ENCODE data around the gene ZNF654.
"Not testable (repeated sequence)": the region's sequence is repeated elsewhere in the genome, so short reads cannot be mapped to it uniquely, and the experiment has no call there.

Gene ZNF654

DNA sequence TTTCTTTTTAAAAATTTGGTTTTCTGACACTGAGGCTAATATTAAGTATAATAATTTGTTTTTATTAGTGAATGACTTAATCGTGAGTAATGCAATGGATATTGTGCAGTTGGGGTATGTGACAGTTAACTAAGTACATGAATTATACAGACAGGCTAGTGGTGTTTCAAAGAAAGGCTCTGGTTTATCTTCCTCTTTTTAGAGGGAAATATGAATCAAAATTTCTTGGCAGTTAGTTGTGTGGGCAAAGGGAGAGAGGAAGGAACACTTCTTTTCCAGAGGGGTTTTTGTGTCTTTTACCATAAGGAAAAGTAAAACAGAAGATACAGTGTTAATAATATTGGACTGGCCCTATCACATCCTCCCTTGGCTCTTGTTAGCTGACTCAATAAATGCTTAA lies 2.7 kb downstream of the ZNF654 start:
- no peak for DNase-seq

DNA sequence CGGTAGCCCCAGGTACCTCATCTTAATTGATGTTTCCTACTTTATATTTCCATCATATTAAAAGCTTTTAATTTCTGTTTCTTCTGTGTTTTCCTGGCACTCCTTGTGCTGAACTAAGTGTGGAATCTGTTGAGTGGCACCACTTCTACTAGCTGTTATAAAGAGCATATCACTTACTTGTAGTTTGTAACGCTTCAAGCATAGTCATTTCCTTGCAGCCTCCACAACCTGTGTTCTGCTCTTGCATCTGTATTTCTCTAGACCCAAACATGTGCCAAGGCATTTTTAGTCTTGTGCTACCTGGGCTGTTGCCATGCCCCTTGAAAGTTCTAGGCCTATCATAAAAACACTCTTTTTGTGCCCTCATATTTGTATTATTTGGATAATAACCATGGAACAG lies 16.0 kb downstream of the ZNF654 start:
- no peak for DNase-seq

DNA sequence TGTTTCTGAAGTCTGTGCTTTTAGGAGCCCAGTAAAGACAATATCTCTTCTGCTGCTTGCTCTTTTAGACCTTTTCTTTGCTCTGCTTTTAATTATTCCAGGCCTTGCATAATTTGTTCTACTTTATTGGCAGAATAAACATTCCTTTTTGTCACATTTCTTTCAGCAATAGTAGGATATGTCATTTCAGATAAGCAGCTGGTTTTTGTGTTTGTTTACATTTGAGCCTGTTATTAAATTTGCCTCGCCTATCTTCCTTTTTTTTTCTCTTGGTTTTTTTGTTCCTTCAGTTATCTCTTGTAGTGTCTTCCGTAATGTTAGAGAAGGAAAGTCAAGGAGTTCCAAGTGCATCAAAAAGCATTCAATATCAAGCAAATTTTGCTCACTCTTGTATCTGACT lies 16.4 kb downstream of the ZNF654 start:
- no peak for DNase-seq

DNA sequence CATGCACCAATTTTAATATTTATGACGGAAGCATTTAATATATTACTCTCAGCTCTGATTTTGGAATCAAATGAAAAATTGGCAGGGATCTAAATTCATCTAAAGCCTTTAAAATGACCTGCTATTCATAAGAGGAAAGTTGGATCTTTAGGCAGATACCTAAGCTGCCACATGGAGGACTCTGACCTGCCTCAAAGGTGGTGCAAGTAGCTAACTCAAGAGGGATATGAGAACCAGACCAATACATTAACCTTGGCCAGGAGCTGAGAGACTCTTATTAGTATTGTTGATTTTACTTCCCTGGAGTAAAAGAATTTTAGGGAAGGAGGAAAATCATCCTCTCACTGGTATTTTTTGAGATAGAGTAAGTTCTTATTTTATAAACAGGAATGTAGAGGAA lies 17.7 kb downstream of the ZNF654 start:
- DNase-seq, result no peak

DNA sequence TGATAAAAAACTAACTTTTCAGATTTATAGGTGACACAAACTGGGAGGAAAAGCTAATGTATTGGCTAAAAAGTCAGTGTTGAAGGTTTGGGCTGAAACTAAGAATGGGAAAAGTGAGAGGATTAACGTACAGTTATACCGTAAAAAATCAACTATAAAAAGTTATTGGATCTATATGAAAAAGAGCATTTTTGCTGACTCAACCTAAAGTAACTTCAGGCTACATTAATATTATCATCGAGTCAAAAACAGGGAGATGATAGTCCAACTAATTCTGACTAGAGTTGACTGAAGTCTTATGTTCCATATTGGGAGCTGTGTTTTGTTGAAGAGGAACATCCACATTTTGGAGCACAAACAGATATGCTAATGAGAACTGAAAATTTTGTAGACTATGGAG lies 19.9 kb downstream of the ZNF654 start:
- DNase-seq, result no peak

DNA sequence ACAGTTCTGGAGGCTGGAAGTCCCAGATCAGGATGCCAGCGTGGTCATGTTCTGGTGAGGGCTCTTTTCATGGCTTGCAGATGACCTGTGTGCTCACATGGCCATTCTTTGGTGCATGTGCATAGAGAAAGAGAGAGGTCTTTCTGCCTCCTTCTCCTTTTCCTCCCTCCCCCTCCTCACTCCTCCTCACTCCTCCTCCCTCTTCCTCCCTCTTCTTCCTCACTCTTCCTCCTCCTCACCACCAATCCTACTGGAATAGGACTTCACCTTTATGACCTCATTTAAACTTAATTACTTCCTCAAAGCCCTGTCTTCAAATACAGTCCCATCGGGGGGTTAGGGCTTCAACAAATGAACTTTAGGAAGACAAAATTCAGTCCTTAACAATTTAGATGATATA lies 23.8 kb downstream of the ZNF654 start:
- no peak for DNase-seq

DNA sequence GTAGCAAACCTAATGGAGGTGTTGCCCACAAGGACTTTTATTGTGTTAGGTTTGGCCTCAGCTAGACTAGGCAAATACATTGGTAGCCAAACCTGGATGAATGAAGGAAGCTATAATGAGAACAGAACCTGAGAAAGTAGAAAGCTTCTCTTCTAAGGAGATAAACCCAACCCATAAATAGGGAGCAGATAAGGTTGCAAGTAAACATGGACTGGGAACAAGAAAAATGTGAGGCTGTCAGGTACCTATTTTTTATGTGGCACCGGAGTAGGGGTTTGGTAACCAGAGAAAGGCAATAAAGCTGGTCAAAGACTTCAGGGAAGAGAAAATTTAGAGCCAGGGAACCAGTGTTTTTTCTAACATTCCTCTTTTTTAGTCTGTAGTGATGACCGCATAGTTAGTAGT lies 25.0 kb downstream of the ZNF654 start:
- no peak for DNase-seq

DNA sequence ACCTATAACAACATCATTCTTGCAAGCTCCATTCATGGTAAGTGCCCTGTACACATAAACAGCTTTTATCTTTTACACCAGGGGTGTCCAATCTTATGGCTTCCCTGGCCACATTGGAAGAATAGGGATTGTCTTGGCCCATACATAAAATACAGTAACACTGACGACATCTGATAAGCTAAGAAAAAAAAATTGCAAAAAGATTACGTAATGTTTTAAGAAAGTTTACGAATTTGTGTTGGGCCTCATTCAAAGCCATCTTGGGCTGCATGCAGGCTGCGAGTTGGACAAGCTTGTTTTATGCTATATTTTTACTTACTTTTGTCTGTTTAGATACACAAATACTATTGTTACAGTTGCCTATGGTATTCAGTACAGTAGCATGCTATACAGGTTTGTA lies 31.6 kb downstream of the ZNF654 start:
- no peak for DNase-seq

DNA sequence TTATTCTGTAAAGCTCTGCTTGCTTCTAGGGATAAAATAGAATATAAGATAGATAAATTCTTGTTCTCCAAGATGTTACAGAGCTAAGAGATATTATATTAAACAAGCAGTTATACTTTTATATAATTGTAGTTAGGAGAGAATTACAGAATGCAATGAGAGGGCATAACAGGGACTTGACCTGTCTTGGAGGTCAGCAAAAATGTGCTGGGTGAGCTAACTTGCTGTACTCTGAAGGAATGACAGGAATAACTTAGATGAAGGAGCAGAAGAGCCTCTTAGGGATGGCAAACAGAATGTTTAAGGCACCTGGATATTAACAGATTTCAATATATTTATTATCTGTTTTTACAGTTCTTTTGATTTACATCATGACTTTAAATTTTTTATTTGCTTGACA lies 33.2 kb downstream of the ZNF654 start:
- DNase-seq, result no peak

DNA sequence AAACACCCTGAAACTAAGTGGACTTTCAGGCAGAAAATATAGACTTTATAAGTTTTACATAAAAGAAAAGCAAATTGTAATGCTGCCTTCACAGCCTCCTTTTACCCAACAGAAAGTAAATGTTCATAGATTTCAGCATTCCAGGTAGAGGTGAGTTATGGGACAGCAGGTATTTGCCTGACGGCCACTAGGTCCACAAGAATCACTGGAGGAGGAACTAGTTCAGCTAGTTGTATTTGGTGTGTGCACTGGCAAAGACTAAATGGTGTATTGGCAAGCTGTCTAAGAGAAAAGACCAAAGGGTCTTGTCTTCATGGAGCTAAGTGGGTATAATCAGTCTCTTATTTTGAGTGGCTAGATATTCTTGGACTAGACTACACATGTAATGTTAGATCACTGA lies 34.2 kb downstream of the ZNF654 start:
- no peak for DNase-seq

DNA sequence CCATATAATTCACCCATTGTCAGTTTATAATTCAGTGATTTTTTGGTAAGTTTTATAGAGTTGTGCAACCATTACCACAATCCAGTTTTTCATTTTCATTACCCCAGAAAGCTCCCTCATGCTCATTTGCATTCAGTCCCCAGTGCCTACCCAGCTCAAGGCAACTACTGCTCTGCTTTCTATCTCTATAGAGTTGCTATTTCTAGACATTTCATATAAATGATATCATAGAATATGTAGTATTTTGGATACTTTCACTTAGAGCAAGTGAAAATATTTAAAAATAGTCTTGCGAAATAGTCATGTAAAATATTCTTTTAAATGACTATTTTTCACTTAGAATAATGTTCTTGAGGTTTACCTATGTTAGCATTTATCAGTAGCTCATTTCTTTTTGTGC lies 42.1 kb downstream of the ZNF654 start:
- DNase-seq, result no peak

DNA sequence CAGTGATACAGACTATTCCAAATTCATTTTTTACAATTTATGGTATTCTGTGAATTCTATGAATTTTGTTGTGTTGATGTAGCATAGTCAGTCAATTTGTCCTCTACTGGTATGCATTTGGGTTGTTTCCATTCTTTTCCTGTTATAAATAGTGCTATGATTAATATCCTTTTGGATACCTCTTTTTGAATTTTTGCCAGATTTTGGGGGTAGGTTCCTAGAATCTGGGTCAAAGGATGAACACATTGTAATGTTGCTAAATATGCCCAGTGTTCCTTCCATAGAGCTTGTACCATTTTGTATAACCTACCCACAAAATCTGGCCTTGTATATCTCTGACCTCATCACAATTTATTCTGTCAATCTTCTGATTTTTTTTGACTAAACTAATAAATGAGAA lies 46.3 kb downstream of the ZNF654 start:
- no peak for DNase-seq

DNA sequence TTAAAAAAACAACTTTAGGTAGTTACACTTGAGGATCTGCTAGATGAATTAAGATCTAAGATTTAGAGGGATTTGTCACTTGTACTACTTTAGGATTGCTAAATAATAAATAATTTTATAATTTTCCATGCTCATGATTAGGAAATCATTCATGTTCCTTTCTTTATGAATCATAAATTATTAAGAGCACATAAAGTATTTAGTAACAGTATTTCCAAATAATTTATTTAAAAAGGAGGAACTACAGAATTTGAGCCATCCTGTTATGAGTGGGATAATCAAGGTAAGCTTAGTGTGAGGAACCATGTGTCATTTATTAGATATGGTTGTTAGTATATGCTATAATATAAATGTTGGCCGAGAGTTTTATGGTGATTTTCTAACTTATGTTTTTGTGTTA lies 53.2 kb downstream of the ZNF654 start:
- DNase-seq, result no peak

DNA sequence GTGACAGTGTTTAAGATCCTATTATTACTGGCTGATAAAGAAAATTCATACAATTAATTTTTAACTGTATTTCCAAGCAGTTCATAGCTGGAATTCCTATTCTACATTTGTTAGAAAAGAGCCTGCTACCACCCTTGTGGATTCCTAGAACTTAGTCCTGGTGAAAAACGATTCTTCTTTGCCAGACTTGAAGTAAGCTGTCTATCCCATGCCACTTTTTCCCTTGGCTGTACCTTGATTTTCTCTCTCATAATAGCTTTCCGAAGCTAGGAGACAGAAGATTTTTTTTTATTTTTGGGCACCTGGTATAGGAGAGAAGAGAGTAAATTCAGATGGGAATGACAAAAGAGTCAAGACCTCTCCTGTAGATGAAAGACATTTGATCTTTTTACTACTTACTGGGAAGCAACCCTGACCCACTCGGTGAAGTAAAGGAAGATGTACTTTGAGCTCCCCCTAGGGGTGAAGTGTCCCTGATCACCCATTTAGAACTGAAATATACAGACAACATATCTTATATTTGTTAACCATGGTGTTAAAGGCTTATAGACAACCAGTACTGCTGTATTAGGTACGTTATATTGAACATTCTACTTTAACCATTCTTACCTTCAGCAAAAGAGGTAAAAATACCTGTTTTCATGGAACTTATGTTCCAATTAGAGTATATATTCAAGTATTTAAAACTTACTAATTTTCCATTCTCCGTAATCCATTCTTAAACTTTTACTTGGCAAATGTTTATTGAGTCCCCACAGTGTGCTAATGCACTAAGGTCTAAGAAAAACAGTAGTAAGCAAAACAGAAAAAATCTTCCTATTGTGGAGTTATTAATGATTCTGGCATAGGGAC lies 54.5 kb downstream of the ZNF654 start:
- DNase-seq, result peak; percentile 43

DNA sequence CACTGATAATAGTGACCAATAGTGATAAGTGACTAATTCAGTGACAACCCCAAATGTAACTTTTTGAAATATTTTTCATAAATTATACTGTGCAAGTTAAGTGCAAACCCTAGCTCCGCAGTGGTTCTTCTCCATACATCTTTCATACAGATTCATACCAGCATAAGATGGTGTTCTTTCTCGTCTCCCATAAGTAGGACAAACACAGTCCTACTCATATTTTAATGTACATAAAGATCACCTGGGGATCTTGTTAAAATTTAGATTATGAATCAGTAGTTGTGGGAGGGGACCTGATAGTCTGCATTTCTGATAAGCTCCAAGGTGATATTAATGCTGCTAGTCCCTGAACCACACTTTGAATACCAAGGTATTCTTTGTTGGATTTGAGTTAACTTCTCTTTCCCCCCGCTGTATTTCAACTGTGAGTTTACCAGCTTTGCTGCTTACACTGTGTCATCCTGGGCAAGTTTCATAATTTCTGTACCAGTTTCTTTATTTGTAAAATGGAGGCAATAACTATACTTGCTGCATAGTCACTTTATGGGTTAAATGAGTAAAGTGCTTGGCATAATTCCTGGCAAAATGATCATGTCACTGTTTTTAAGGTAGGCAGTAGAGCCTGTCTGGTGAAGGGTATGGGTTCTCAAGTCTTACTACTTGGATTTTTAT lies 56.0 kb downstream of the ZNF654 start:
- no peak for DNase-seq

DNA sequence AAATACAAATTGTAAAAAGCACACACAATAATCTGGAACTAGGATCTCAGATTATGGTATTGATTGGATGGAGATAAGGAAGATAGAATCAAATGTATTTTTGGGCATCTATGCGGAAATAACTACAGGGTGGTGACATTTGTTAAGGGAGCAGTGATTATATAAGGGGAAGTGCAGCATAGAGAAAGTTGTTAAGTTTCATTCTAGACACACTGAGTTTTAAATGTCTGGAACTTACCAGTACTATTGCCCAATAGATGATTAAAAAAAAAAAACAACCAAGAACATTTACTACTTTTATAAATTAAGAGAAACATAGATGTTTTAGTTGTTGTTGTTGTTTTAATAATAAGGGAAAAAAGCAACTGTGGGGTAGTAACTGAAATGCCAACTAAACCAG lies 58.6 kb downstream of the ZNF654 start:
- no peak for DNase-seq

DNA sequence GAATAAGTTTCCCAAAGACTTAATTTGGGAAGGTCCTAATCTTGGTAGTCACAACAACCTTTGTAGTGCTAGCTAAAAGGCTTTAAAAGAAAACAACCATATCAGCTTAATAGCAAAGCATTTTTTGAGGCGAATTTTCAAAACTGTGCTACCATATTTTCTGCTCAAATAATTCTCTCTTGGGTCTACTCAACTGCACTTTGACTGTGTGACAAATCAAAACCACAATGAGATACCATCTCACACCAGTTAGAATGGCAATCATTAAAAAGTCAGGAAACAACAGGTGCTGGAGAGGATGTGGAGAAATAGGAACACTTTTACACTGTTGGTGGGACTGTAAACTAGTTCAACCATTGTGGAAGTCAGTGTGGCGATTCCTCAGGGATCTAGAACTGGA lies 59.5 kb downstream of the ZNF654 start:
- DNase-seq, result not testable (repeated sequence)

DNA sequence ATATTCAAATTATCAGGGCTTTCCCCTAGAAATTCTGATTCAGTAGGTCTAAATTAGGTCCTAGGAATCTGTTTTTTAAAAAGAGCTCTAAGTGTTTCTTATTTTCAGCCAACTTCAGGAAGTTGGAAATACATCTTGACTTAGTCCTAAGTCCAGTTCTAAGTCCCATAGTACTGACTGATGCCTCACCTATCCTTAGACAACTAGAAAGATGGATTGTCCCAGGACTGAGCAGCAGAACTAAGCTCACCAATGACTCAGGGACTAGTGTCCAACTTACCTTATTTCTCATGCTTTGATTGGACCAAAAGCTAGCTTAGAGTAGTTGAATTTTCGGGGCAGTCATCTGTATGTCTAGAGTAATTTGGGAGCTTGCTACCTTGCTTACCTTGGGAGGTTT lies 64.5 kb downstream of the ZNF654 start:
- DNase-seq, result no peak

DNA sequence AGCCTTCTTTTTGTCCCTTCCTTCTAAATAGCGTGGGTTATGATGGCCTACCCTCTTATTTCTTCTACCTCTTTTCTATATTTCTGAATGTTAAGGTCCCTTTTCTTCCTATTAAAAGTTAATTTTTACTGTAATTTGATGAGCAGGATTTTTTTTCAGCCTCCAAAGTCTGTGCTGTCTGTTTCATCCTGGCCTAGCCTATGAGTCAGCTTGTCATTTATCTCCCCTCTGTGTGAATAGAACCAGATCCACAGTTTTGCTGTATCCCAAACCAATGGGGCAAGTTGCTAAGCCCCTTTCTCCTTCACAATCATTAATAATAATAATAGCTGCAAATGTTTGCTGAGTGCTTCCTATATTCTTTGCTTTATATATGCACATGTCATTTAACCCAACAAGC lies 72.6 kb downstream of the ZNF654 start:
- no peak for DNase-seq

DNA sequence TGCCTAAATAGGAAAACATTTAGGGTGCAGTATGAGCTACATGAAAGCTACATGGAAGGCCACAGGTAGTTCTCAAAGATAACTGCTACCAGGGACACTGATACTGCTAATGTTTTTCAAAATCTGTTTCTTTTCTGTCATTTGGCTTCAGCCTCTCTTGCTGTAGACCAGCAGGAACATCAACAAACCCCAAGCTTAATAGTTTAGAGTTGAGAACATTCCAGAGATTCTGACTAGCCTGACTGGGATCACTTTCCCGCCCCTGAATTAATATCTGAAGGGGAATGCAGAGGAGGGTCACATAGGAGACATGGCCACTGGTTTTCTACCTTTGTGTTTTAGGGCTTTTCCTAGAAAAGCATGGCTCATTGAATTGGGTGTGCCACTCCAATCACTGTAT lies 73.8 kb downstream of the ZNF654 start:
- DNase-seq, result no peak

DNA sequence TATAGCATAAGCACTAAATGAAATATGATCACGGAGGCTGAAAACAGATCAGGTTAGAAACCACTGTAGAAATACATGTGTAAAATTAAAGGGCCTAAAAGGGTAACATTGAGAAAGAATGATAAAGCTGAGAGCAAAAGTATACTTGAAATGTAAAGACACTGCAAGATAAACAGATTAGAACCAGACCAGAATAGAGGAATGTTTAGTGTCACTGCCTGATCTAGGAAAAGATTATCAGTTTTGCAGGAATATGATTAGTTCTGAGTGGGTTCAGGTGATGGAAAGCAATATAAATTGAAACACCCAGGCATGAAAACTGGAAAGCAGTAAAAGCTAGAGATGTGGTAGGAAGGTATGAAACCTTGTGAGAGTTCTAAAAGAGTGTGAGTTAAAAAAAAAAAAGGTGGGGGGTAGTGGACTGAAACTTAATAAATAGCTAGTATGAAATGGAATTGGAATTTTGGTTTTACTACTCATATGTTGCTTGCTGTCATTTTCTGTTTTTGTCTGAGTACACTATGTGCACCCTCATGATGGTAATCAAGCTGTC lies 74.7 kb downstream of the ZNF654 start:
- DNase-seq, result no peak

DNA sequence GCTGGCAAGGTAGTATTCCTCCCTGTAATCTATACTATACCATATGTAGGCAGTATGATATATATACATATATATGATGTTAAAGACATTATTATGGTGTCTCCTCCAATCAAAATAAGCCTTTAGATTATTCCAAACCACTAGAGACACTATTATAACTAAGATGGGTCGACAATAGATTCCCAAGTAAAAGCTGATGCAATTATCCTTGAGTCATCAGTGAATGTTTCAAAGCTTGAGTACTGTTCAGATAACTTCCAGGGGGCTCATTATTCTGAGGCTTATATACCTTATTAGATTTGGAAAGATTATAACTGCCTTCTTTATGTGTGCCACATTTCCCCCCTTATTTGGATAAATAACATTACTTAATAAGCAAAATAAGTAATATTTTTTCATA lies 78.8 kb downstream of the ZNF654 start:
- no peak for DNase-seq

DNA sequence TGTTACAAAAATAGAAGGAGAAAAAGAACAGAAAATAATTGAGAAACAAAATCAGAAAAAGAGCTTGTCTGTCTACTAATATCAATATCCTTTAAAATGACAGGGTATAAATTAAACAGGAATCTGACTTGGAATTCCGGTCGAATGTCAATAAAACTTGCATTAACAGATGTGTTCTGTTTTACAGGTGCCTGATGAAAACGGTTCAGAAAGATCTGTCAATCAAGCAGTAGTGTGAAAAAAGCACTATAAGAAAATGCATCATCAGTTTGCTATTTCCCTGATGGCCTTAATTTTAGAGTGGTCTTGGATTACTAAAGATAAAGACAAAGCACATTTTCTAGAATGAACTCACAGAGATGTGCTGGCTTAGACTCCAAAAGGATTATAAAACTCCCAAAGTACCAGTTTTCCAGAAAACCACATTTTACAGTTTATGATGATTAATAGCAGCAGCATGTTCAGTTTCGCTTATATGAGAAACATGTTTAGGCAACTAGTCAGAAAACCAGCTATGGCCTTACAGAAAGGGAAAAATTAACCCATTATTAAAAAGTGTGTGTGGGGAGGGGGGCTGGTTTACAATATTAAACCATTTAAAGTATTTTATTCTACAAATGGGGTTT lies 82.5 kb downstream of the ZNF654 start:
- DNase-seq, result no peak

DNA sequence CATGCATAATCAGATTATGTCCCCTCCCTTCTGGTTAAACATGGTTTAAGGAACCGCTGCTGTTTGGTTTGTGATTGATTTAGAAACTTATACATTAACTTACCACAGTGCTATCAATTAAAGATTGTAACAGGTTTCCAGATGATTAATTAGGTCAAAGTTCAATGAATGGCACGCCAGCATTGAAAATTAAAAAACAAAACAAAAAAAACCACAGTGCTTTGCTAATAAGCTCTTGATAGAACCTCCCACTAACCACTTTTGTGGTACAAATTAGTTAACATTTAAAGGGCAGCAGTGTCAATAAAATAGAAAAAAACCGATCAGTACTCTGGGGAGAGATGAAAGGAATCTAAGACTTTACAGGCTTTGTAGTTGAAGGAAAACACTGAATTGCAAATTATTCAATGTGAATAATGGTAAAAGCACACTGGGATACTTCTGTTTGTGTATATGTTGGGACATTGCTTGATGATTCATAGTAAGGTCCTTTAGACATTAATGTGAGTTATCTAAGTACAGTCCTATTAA lies 83.1 kb downstream of the ZNF654 start:
- no peak for DNase-seq
